HFF-Myc (cell line): ENCODE results near the gene MUC6.

Experiments
- DNase-seq: peaks from one replicate; pipeline ENCODE4 v3.0.0-alpha.2; 2011; ENCODE audit warnings: low read depth; ENCODE audit errors: extremely low read depth
- H3K4me3 ChIP-seq: replicated peaks from 2 replicates; pipeline ENCODE4 v1.5.1; 2011; ENCODE audit warnings: low read depth, mild to moderate bottlenecking, control low read depth, low read length
- CTCF ChIP-seq: IDR thresholded peaks from 2 replicates; pipeline ENCODE4 v1.5.1; 2012; ENCODE audit warnings: mild to moderate bottlenecking, low read depth, low read length, control low read depth; ENCODE audit errors: missing control alignments

Gene MUC6

DNA sequence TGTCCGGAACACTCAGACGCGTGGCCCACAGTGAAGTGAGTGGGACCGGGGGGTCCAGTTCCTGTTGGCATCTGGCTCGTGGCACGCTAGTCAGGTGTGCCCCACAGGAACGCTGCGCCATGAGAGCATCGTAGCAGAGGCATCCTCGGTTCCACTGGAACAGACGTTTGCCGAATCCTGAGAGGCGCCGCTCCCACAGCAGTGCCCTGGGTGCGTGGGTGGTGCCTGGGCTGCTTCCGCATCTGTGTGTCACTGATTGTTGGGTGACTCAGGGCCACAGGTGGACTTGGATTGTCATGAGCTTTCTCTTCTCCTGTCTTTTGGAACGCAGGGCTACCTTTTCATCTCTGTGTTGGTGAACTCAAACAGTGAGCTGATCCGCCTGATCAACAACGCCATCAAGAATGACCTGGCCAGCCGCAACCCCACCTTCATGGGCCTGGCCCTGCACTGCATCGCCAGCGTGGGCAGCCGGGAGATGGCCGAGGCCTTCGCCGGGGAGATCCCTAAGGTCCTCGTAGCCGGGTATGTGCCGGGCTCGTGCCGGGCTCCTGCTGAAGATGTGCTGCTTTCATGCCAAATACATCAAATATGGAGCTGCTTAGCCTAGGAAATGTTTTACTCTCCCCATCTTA, 64.7 kb downstream of the MUC6 start:
- no peak for DNase-seq
- no peak overlapping the region for H3K4me3 ChIP-seq
- TF ChIP-seq CTCF, result no peak

DNA sequence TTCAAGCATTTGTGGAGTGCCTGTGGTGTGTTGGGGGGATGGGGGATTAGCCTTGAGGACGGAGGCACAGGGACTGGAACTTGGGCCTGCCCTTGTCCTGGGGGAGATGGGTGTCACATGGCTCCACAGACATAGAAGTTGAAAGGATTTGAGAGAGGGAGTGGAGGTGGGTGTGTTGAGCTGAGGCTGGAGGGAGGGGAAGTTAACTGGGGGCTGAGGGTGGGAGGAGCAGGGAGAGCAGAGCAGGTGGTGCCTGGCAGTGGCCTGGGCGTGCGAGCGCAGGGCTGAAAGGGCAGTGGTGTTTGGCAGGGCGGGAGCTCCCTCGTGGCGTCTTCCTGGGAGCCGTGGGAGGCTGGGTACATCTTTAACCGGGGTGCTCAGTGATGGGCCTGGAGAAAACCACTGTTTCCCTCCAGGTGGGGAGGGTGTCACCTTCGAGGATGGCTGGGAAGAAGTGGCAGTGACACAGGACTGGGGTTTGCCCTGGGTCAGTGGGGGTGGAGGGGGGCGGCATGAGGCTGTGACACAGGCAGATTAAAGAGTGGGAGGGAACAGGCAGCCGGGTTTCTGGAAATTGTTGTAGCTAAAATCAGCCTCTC, 65.3 kb downstream of the MUC6 start:
- no peak for DNase-seq
- no peak for TF ChIP-seq CTCF
- H3K4me3 ChIP-seq, result no peak overlapping the region

GRCh38 chr11:970319-970871, 66.1 kb downstream of the MUC6 start:
- DNase-seq, result no peak
- H3K4me3 ChIP-seq, result no peak overlapping the region
- TF ChIP-seq CTCF, result no peak

GRCh38 chr11:969651-970205, 66.8 kb downstream of the MUC6 start:
- TF ChIP-seq CTCF, result no peak
- DNase-seq, result no peak
- H3K4me3 ChIP-seq, result no peak overlapping the region

- DNase-seq, result no peak
- no peak for TF ChIP-seq CTCF
- no peak overlapping the region for H3K4me3 ChIP-seq
These were observed 67.7 kb downstream of the MUC6 start for GRCh38 chr11:968822-969221.

- no peak overlapping the region for H3K4me3 ChIP-seq
- no peak for TF ChIP-seq CTCF
- DNase-seq, result no peak
These were observed 68.3 kb downstream of the MUC6 start for GRCh38 chr11:967995-968751.
